ENCODE data around the gene AKAP6. TPM values are rescaled to one million over a fixed set of nuclear protein-coding genes. Genes with fewer than 3 reads are reported as not detected.
"Not testable (repeated sequence)": the region's sequence is repeated elsewhere in the genome, so short reads cannot be mapped to it uniquely, and the experiment has no call there.

The AKAP6 gene
- total and polyA plus RNA-seq, 5 donors: 15.8 to 138 (median 115) TPM

- Histone ChIP-seq H3K9me3 (ENCODE audit: control insufficient read depth, low read length) (no peaks in the 10 kb centered on the region), H3K4me3 (ENCODE audit: low read length) (no peak overlapping the region), H3K27ac (ENCODE audit: low read length) (no peak overlapping the region), H3K27me3 (ENCODE audit: control insufficient read depth, insufficient read depth) (no peaks in the 10 kb centered on the region), H3K4me1 (ENCODE audit: control insufficient read depth, insufficient read depth, low read length) (no peaks in the 10 kb centered on the region)
- intact Hi-C loops (cut with DNase I): no loop called here
- ATAC-seq (no peak), DNase-seq (no peak)
- 66% methylated on average over 2 of the region's 2 CpGs for WGBS
Observed at GRCh38 chr14:32762886-32763285, 433.8 kb downstream of the AKAP6 start.

- Histone ChIP-seq H3K27ac (ENCODE audit: low read length) (no peak overlapping the region), H3K9me3 (ENCODE audit: control insufficient read depth, low read length) (no peaks in the 10 kb centered on the region), H3K4me3 (ENCODE audit: low read length) (no peak overlapping the region), H3K4me1 (ENCODE audit: control insufficient read depth, insufficient read depth, low read length) (no peaks in the 10 kb centered on the region), H3K27me3 (ENCODE audit: control insufficient read depth, insufficient read depth) (no peaks in the 10 kb centered on the region)
- ATAC-seq: no peak
- no peak for DNase-seq
- WGBS: 84% methylated on average over 1 of the region's 1 CpG
- intact Hi-C loops (cut with DNase I): no loop called here
Observed at GRCh38 chr14:32763673-32764072, 434.6 kb downstream of the AKAP6 start.

- Histone ChIP-seq H3K4me3 (ENCODE audit: low read length) (no peak overlapping the region), H3K27ac (ENCODE audit: low read length) (no peak overlapping the region), H3K9me3 (ENCODE audit: control insufficient read depth, low read length) (no peaks in the 10 kb centered on the region), H3K4me1 (ENCODE audit: control insufficient read depth, insufficient read depth, low read length) (no peaks in the 10 kb centered on the region), H3K27me3 (ENCODE audit: control insufficient read depth, insufficient read depth) (no peaks in the 10 kb centered on the region)
- intact Hi-C loops (cut with DNase I): no loop called here
- ATAC-seq (no peak), DNase-seq (no peak)
Observed at GRCh38 chr14:32764131-32764530, 435.0 kb downstream of the AKAP6 start.

- ATAC-seq: no peak
- intact Hi-C loops (cut with DNase I): no loop called here
- H3K27ac ChIP-seq (ENCODE audit: low read length): no peak overlapping the region
Observed at GRCh38 chr14:32770422-32770821, 441.3 kb downstream of the AKAP6 start.

GRCh38 chr14:32774214-32774613, 445.1 kb downstream of the AKAP6 start:
- DNase-seq: no peak
- WGBS: 70% methylated on average over 2 of the region's 2 CpGs
- Histone ChIP-seq H3K27me3 (ENCODE audit: control insufficient read depth, insufficient read depth) (no peaks in the 10 kb centered on the region), H3K4me1 (ENCODE audit: control insufficient read depth, insufficient read depth, low read length) (no peaks in the 10 kb centered on the region), H3K4me3 (ENCODE audit: low read length) (no peak overlapping the region), H3K9me3 (ENCODE audit: control insufficient read depth, low read length) (no peaks in the 10 kb centered on the region), H3K27ac (ENCODE audit: low read length) (no peak overlapping the region)
- intact Hi-C loops (cut with DNase I): no loop called here
- ATAC-seq: no peak

More at GRCh38 chr14:32770422-32770821, 441.3 kb downstream of the AKAP6 start:
- Histone ChIP-seq H3K4me1 (ENCODE audit: control insufficient read depth, insufficient read depth, low read length) (no peaks in the 10 kb centered on the region), H3K9me3 (ENCODE audit: control insufficient read depth, low read length) (no peaks in the 10 kb centered on the region), H3K4me3 (ENCODE audit: low read length) (no peak overlapping the region), H3K27me3 (ENCODE audit: control insufficient read depth, insufficient read depth) (no peaks in the 10 kb centered on the region)
- DNase-seq: no peak

GRCh38 chr14:32779840-32780239, 450.7 kb downstream of the AKAP6 start:
- no peaks in the 10 kb centered on the region for H3K4me1 ChIP-seq (ENCODE audit: control insufficient read depth, insufficient read depth, low read length)
- DNase-seq: no peak
- 66% methylated on average over 1 of the region's 1 CpG for WGBS
- H3K9me3 ChIP-seq (ENCODE audit: control insufficient read depth, low read length): no peaks in the 10 kb centered on the region
- H3K4me3 ChIP-seq (ENCODE audit: low read length): no peak overlapping the region
- H3K27me3 ChIP-seq (ENCODE audit: control insufficient read depth, insufficient read depth): no peaks in the 10 kb centered on the region
- intact Hi-C loops (cut with DNase I): no loop called here
- H3K27ac ChIP-seq (ENCODE audit: low read length): no peak overlapping the region
- no peak for ATAC-seq

- DNase-seq (no peak), ATAC-seq (no peak)
- Histone ChIP-seq H3K27ac (ENCODE audit: low read length) (no peak overlapping the region), H3K4me1 (ENCODE audit: control insufficient read depth, insufficient read depth, low read length) (no peaks in the 10 kb centered on the region), H3K9me3 (ENCODE audit: control insufficient read depth, low read length) (no peaks in the 10 kb centered on the region), H3K27me3 (ENCODE audit: control insufficient read depth, insufficient read depth) (no peaks in the 10 kb centered on the region), H3K4me3 (ENCODE audit: low read length) (no peak overlapping the region)
- intact Hi-C loops (cut with DNase I): no loop called here
- WGBS: 91% methylated on average over 3 of the region's 3 CpGs
Observed at GRCh38 chr14:32784405-32784804, 455.3 kb downstream of the AKAP6 start.

- Histone ChIP-seq H3K27me3 (ENCODE audit: control insufficient read depth, insufficient read depth) (no peaks in the 10 kb centered on the region), H3K27ac (ENCODE audit: low read length) (no peak overlapping the region), H3K4me1 (ENCODE audit: control insufficient read depth, insufficient read depth, low read length) (no peaks in the 10 kb centered on the region), H3K4me3 (ENCODE audit: low read length) (no peak overlapping the region), H3K9me3 (ENCODE audit: control insufficient read depth, low read length) (no peaks in the 10 kb centered on the region)
- intact Hi-C loops (cut with DNase I): no loop called here
- ATAC-seq (no peak), DNase-seq (no peak)
- 69% methylated on average over 4 of the region's 4 CpGs for WGBS
Observed at GRCh38 chr14:32785585-32785984, 456.5 kb downstream of the AKAP6 start.

- H3K9me3 ChIP-seq (ENCODE audit: control insufficient read depth, low read length): no peaks in the 10 kb centered on the region
- no peaks in the 10 kb centered on the region for H3K27me3 ChIP-seq (ENCODE audit: control insufficient read depth, insufficient read depth)
- intact Hi-C loops (cut with DNase I): no loop called here
- no peak overlapping the region for H3K4me3 ChIP-seq (ENCODE audit: low read length)
- H3K4me1 ChIP-seq (ENCODE audit: control insufficient read depth, insufficient read depth, low read length): no peaks in the 10 kb centered on the region
- 83% methylated on average over 3 of the region's 3 CpGs for WGBS
- no peak for DNase-seq
- ATAC-seq: no peak
- no peak overlapping the region for H3K27ac ChIP-seq (ENCODE audit: low read length)
Observed at GRCh38 chr14:32786886-32787285, 457.8 kb downstream of the AKAP6 start.

- H3K27ac ChIP-seq (ENCODE audit: low read length); H3K4me3 ChIP-seq (ENCODE audit: low read length); H3K27me3 ChIP-seq (ENCODE audit: control insufficient read depth, insufficient read depth); DNase-seq; H3K9me3 ChIP-seq (ENCODE audit: control insufficient read depth, low read length); ATAC-seq; H3K4me1 ChIP-seq (ENCODE audit: control insufficient read depth, insufficient read depth, low read length); intact Hi-C loops (cut with DNase I): not testable (repeated sequence)
Observed at GRCh38 chr14:32793033-32793432, 463.9 kb downstream of the AKAP6 start.

- ATAC-seq (no peak), DNase-seq (no peak)
- Histone ChIP-seq H3K9me3 (ENCODE audit: control insufficient read depth, low read length) (no peaks in the 10 kb centered on the region), H3K27me3 (ENCODE audit: control insufficient read depth, insufficient read depth) (no peaks in the 10 kb centered on the region), H3K27ac (ENCODE audit: low read length) (no peak overlapping the region), H3K4me1 (ENCODE audit: control insufficient read depth, insufficient read depth, low read length) (no peaks in the 10 kb centered on the region), H3K4me3 (ENCODE audit: low read length) (no peak overlapping the region)
- 87% methylated on average over 1 of the region's 1 CpG for WGBS
- intact Hi-C loops (cut with DNase I): no loop called here
Observed at GRCh38 chr14:32800320-32800719, 471.2 kb downstream of the AKAP6 start.

GRCh38 chr14:32802295-32802694, 473.2 kb downstream of the AKAP6 start:
- intact Hi-C loops (cut with DNase I): no loop called here

More at GRCh38 chr14:32802295-32802694, 473.2 kb downstream of the AKAP6 start:
- Histone ChIP-seq H3K9me3 (ENCODE audit: control insufficient read depth, low read length) (no peaks in the 10 kb centered on the region), H3K4me3 (ENCODE audit: low read length) (no peak overlapping the region), H3K4me1 (ENCODE audit: control insufficient read depth, insufficient read depth, low read length) (no peaks in the 10 kb centered on the region), H3K27me3 (ENCODE audit: control insufficient read depth, insufficient read depth) (no peaks in the 10 kb centered on the region), H3K27ac (ENCODE audit: low read length) (no peak overlapping the region)
- WGBS: 91% methylated on average over 1 of the region's 1 CpG
- ATAC-seq (no peak), DNase-seq (no peak)

Measured in right cardiac atrium (tissue), 5 donors.